Measurements from ENCODE around the gene TLR10. TPM values are rescaled to one million over a fixed set of nuclear protein-coding genes. Genes with fewer than 3 reads are reported as not detected.

TLR10 gene
- polyA plus RNA-seq, 1 donor from 2014 or later = 0.14 TPM

DNA sequence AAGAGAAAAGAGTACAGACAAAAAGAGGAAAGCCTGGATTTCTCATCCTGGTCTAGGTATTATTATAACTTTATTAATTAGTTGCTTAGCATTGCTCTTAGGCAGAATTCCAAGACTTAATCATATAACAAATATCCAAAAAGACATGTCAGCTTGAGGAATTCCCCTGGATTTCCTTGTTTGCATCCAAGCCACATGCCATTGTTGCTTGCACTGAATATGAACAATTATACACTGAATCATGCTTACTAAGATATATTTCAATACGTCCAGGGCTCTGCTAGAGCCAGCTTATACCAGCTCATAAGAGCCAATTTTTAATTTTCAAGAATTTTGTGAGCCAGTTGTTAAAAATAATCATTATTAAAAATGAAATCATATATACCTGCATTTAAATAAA, 5.5 kb upstream of the TLR10 start:
- Histone ChIP-seq H2AFZ (ENCODE audit: low read depth, low read length) (no peak overlapping the region), H3K27me3 (ENCODE audit: insufficient read depth, low read depth, low read length) (no peaks in the 10 kb centered on the region), H3K27ac (ENCODE audit: low read length) (no peak overlapping the region), H3K9me2 (ENCODE audit: insufficient read depth, low read length) (no peaks in the 10 kb centered on the region), H3K79me2 (replicated peaks; ENCODE audit: insufficient read depth, low read length) (no peaks in the 10 kb centered on the region), H3K4me2 (ENCODE audit: low read length) (no peak overlapping the region), H3K9me3 (ENCODE audit: low read length) (no peaks in the 10 kb centered on the region), H3K4me3 (ENCODE audit: low read length) (no peak overlapping the region), H4K20me1 (ENCODE audit: insufficient read depth) (no peaks in the 10 kb centered on the region), H3K36me3 (ENCODE audit: insufficient read depth, low read length) (no peaks in the 10 kb centered on the region), H3F3A (ENCODE audit: insufficient read depth, low read length, poor library complexity, severe bottlenecking) (no peaks in the 10 kb centered on the region), H3K9ac (ENCODE audit: low read length) (no peak overlapping the region)
- TF ChIP-seq EP300 (conservative IDR thresholded peaks at IDR 0.05; ENCODE audit: poor library complexity, severe bottlenecking) (no peak), MXI1 (conservative IDR thresholded peaks at IDR 0.05; ENCODE audit: poor library complexity, severe bottlenecking) (no peak), RAD21 (conservative IDR thresholded peaks at IDR 0.05) (no peak), POLR2AphosphoS5 (IDR thresholded peaks at IDR 0.05) (no peak), SMC3 (conservative IDR thresholded peaks at IDR 0.05; ENCODE audit: poor library complexity) (no peak), TAF1 (IDR thresholded peaks at IDR 0.05; ENCODE audit: low read depth) (no peak)
- TF ChIP-seq, protein P1, sequence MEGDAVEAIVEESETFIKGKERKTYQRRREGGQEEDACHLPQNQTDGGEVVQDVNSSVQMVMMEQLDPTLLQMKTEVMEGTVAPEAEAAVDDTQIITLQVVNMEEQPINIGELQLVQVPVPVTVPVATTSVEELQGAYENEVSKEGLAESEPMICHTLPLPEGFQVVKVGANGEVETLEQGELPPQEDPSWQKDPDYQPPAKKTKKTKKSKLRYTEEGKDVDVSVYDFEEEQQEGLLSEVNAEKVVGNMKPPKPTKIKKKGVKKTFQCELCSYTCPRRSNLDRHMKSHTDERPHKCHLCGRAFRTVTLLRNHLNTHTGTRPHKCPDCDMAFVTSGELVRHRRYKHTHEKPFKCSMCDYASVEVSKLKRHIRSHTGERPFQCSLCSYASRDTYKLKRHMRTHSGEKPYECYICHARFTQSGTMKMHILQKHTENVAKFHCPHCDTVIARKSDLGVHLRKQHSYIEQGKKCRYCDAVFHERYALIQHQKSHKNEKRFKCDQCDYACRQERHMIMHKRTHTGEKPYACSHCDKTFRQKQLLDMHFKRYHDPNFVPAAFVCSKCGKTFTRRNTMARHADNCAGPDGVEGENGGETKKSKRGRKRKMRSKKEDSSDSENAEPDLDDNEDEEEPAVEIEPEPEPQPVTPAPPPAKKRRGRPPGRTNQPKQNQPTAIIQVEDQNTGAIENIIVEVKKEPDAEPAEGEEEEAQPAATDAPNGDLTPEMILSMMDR (IDR thresholded peaks at IDR 0.05; ENCODE audit: poor library complexity, severe bottlenecking) = no peak
- TF ChIP-seq, protein P2, sequence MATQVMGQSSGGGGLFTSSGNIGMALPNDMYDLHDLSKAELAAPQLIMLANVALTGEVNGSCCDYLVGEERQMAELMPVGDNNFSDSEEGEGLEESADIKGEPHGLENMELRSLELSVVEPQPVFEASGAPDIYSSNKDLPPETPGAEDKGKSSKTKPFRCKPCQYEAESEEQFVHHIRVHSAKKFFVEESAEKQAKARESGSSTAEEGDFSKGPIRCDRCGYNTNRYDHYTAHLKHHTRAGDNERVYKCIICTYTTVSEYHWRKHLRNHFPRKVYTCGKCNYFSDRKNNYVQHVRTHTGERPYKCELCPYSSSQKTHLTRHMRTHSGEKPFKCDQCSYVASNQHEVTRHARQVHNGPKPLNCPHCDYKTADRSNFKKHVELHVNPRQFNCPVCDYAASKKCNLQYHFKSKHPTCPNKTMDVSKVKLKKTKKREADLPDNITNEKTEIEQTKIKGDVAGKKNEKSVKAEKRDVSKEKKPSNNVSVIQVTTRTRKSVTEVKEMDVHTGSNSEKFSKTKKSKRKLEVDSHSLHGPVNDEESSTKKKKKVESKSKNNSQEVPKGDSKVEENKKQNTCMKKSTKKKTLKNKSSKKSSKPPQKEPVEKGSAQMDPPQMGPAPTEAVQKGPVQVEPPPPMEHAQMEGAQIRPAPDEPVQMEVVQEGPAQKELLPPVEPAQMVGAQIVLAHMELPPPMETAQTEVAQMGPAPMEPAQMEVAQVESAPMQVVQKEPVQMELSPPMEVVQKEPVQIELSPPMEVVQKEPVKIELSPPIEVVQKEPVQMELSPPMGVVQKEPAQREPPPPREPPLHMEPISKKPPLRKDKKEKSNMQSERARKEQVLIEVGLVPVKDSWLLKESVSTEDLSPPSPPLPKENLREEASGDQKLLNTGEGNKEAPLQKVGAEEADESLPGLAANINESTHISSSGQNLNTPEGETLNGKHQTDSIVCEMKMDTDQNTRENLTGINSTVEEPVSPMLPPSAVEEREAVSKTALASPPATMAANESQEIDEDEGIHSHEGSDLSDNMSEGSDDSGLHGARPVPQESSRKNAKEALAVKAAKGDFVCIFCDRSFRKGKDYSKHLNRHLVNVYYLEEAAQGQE (IDR thresholded peaks at IDR 0.05; ENCODE audit: borderline replicate concordance) = no peak

DNA sequence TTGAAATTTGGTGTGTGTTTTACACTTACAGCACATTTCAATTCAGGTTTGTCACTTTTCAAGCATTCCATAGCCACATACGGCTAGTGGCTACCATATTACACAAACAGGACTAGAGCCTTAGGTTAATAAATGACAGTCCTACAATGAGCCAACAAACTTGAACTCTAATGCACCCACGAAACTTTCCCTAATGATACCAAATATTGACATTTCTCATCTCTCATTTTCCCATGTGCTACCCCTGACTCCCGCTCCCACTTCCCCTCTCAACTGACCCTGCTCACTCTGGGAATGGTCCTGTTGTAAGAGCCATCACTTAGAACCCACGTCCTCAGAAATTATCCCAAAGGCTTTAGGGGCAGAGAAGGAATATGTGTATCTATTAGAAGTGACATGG, 4.9 kb upstream of the TLR10 start:
- TF ChIP-seq EP300 (conservative IDR thresholded peaks at IDR 0.05; ENCODE audit: poor library complexity, severe bottlenecking) (no peak), RAD21 (conservative IDR thresholded peaks at IDR 0.05) (no peak), POLR2AphosphoS5 (IDR thresholded peaks at IDR 0.05) (no peak), MXI1 (conservative IDR thresholded peaks at IDR 0.05; ENCODE audit: poor library complexity, severe bottlenecking) (no peak)
- TF ChIP-seq, protein P1 (IDR thresholded peaks at IDR 0.05; ENCODE audit: poor library complexity, severe bottlenecking) = no peak
- H3F3A ChIP-seq (ENCODE audit: insufficient read depth, low read length, poor library complexity, severe bottlenecking) = no peaks in the 10 kb centered on the region
- no peaks in the 10 kb centered on the region for H3K79me2 ChIP-seq (replicated peaks; ENCODE audit: insufficient read depth, low read length)
- no peaks in the 10 kb centered on the region for H3K9me3 ChIP-seq (ENCODE audit: low read length)
- H2AFZ ChIP-seq (ENCODE audit: low read depth, low read length) = no peak overlapping the region
- H3K9me2 ChIP-seq (ENCODE audit: insufficient read depth, low read length) = no peaks in the 10 kb centered on the region
- no peaks in the 10 kb centered on the region for H4K20me1 ChIP-seq (ENCODE audit: insufficient read depth)
- H3K36me3 ChIP-seq (ENCODE audit: insufficient read depth, low read length) = no peaks in the 10 kb centered on the region
- no peaks in the 10 kb centered on the region for H3K27me3 ChIP-seq (ENCODE audit: insufficient read depth, low read depth, low read length)
- H3K4me3 ChIP-seq (ENCODE audit: low read length) = no peak overlapping the region
- no peak overlapping the region for H3K27ac ChIP-seq (ENCODE audit: low read length)
- H3K4me2 ChIP-seq (ENCODE audit: low read length) = no peak overlapping the region
- no peak overlapping the region for H3K9ac ChIP-seq (ENCODE audit: low read length)

Data from neural cell (in vitro differentiated cells).